ENCODE measurements around the gene ERC2. TPM values are rescaled to one million over a fixed set of nuclear protein-coding genes. Genes with fewer than 3 reads are reported as not detected.

ERC2 gene
- total RNA-seq, 1 donor = 0.36 TPM

DNA sequence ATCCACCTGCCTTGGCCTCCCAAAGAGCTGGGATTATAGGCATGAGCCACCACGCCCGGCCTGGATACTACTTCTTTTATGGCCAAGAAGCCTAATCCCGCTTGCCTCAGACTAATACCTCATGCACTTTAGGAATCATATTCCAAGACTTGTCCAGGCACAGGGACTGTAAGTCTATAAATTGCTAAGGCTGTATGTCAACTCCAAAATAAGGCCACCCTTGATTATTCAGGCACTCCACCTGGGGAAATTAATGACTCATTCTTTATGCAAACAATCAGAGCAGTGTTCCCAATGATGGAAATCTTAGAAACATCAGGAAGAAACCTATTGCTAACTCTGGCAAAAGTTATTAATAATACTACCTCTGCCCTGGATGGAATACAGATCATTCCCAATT lies 98.4 kb downstream of the ERC2 start:
- TF ChIP-seq, protein P1, sequence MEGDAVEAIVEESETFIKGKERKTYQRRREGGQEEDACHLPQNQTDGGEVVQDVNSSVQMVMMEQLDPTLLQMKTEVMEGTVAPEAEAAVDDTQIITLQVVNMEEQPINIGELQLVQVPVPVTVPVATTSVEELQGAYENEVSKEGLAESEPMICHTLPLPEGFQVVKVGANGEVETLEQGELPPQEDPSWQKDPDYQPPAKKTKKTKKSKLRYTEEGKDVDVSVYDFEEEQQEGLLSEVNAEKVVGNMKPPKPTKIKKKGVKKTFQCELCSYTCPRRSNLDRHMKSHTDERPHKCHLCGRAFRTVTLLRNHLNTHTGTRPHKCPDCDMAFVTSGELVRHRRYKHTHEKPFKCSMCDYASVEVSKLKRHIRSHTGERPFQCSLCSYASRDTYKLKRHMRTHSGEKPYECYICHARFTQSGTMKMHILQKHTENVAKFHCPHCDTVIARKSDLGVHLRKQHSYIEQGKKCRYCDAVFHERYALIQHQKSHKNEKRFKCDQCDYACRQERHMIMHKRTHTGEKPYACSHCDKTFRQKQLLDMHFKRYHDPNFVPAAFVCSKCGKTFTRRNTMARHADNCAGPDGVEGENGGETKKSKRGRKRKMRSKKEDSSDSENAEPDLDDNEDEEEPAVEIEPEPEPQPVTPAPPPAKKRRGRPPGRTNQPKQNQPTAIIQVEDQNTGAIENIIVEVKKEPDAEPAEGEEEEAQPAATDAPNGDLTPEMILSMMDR (IDR thresholded peaks at IDR 0.05; ENCODE audit: extremely low read depth, low read depth, low read length) = no peak
- Histone ChIP-seq H2AFZ (ENCODE audit: low read length) (no peak overlapping the region), H3K9me3 (ENCODE audit: low read depth, low read length) (no peaks in the 10 kb centered on the region), H3K4me3 (ENCODE audit: insufficient read depth, low read length) (no peak overlapping the region), H4K20me1 (ENCODE audit: insufficient read depth, low read length) (no peaks in the 10 kb centered on the region), H3K27ac (ENCODE audit: low read depth, low read length) (no peak overlapping the region), H3K4me2 (ENCODE audit: insufficient read depth, low read length) (no peak overlapping the region), H3K79me2 (ENCODE audit: insufficient read depth, low read length) (no peaks in the 10 kb centered on the region), H3K36me3 (ENCODE audit: insufficient read depth, low read length) (no peaks in the 10 kb centered on the region), H3K4me1 (ENCODE audit: insufficient read depth, low read length) (no peaks in the 10 kb centered on the region), H3K27me3 (ENCODE audit: insufficient read depth, low read length) (no peaks in the 10 kb centered on the region)
- no peak for DNase-seq (ENCODE audit: insufficient read length, low spot score, missing footprints)

DNA sequence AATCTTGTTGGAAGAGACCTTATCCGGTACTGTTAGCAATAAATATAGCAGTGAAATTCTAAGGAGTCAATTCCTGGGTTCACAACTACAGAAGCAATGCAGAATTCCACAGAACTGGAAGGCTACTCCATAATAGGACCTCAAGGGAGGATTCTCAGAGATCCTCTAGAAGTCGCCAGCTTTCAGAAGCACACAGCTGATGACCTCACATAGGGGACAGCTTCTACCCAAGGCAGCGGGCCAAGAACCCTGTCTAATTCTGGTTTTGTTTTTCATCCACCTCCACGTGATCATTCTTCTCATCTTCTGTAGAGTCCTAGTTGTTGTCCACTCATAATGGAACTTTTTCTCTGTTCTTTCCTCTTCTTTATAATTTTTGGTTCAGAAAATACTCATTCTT lies 99.4 kb downstream of the ERC2 start:
- Histone ChIP-seq H3K27me3 (ENCODE audit: insufficient read depth, low read length) (no peaks in the 10 kb centered on the region), H2AFZ (ENCODE audit: low read length) (no peak overlapping the region), H3K9me3 (ENCODE audit: low read depth, low read length) (no peaks in the 10 kb centered on the region), H4K20me1 (ENCODE audit: insufficient read depth, low read length) (no peaks in the 10 kb centered on the region), H3K36me3 (ENCODE audit: insufficient read depth, low read length) (no peaks in the 10 kb centered on the region), H3K79me2 (ENCODE audit: insufficient read depth, low read length) (no peaks in the 10 kb centered on the region), H3K4me3 (ENCODE audit: insufficient read depth, low read length) (no peak overlapping the region), H3K4me2 (ENCODE audit: insufficient read depth, low read length) (no peak overlapping the region), H3K4me1 (ENCODE audit: insufficient read depth, low read length) (no peaks in the 10 kb centered on the region), H3K27ac (ENCODE audit: low read depth, low read length) (no peak overlapping the region)
- TF ChIP-seq, protein P1 (IDR thresholded peaks at IDR 0.05; ENCODE audit: extremely low read depth, low read depth, low read length) = no peak
- no peak for DNase-seq (ENCODE audit: insufficient read length, low spot score, missing footprints)

DNA sequence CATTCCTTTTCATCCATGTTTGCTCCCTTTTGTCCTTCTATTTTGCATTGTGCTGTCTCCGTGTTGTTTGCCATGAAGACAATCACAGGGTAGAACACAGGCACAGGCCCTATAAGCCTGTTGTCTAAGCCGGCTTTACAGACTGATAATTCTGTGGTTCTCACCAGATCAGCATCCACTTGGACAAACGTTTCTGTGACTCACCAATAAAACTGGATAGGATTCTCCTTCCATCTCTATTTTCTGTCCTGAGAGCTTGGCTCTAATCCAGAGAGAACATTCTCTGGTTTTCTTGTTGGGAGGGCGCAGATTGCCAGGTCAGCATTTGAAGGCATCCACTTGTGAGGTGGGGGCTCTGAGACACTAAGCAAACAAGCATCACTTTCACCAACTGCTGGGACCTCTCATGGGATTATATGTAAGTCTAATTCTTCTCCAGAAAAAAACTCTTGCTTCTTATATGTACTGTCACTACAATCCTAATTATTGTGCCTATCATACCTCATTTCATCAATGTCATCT lies 101.6 kb downstream of the ERC2 start:
- Histone ChIP-seq H3K4me3 (ENCODE audit: insufficient read depth, low read length) (no peak overlapping the region), H3K79me2 (ENCODE audit: insufficient read depth, low read length) (no peaks in the 10 kb centered on the region), H2AFZ (ENCODE audit: low read length) (no peak overlapping the region), H3K4me2 (ENCODE audit: insufficient read depth, low read length) (no peak overlapping the region), H4K20me1 (ENCODE audit: insufficient read depth, low read length) (no peaks in the 10 kb centered on the region), H3K27ac (ENCODE audit: low read depth, low read length) (no peak overlapping the region), H3K27me3 (ENCODE audit: insufficient read depth, low read length) (no peaks in the 10 kb centered on the region), H3K36me3 (ENCODE audit: insufficient read depth, low read length) (no peaks in the 10 kb centered on the region), H3K4me1 (ENCODE audit: insufficient read depth, low read length) (no peaks in the 10 kb centered on the region), H3K9me3 (ENCODE audit: low read depth, low read length) (no peaks in the 10 kb centered on the region)
- DNase-seq (ENCODE audit: insufficient read length, low spot score, missing footprints) = no peak
- TF ChIP-seq, protein P1 (IDR thresholded peaks at IDR 0.05; ENCODE audit: extremely low read depth, low read depth, low read length) = no peak

DNA sequence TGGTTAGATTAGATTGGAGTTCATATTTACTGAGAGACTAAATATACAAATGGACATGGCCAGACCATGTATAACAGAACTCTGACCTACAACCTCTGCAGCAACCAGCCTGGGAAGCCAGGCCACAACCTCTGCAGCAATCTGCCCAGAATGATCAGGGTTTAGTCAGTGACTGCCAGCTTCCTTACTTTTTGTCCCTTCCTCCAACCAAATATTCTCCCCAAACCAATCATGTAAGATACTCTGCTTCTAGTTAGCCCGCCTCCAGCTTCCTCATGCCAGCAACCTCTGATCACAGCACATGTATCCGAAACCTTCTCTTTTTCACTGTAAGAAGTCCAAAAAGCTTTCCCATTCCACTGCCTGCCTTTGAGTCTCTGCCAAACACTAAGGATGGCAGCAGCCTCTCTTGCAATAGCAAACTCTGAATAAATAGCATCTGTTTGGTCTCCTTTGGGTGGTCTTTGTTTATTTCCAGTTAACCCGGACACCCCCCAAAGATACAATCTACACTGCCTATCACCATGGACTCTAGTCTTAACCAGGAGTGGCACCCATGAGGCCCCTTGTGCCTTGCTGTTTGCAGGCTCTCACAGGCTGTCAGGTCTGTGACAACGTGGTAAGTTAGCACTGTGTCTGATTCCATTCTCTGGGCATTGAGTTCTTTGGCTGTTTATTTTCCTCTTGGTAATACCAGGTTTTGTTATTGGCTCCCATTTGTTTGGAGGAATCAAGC lies 102.2 kb downstream of the ERC2 start:
- Histone ChIP-seq H3K4me1 (ENCODE audit: insufficient read depth, low read length) (no peaks in the 10 kb centered on the region), H3K4me2 (ENCODE audit: insufficient read depth, low read length) (no peak overlapping the region), H3K4me3 (ENCODE audit: insufficient read depth, low read length) (no peak overlapping the region), H3K79me2 (ENCODE audit: insufficient read depth, low read length) (no peaks in the 10 kb centered on the region), H4K20me1 (ENCODE audit: insufficient read depth, low read length) (no peaks in the 10 kb centered on the region), H3K27ac (ENCODE audit: low read depth, low read length) (no peak overlapping the region), H3K27me3 (ENCODE audit: insufficient read depth, low read length) (no peaks in the 10 kb centered on the region), H3K36me3 (ENCODE audit: insufficient read depth, low read length) (no peaks in the 10 kb centered on the region), H3K9me3 (ENCODE audit: low read depth, low read length) (no peaks in the 10 kb centered on the region), H2AFZ (ENCODE audit: low read length) (no peak overlapping the region)
- TF ChIP-seq, protein P1 (IDR thresholded peaks at IDR 0.05; ENCODE audit: extremely low read depth, low read depth, low read length) = no peak
- DNase-seq (ENCODE audit: insufficient read length, low spot score, missing footprints) = no peak

Measured in osteoblast (primary cell).